Measurements from ENCODE around the gene ZNF839. TPM values are rescaled to one million over a fixed set of nuclear protein-coding genes. Genes with fewer than 3 reads are reported as not detected.

ZNF839 gene
- total and polyA plus RNA-seq, 2 experiments from 2014 or later = 7.9 to 10.0 TPM

- H3K9me2 ChIP-seq (ENCODE audit: insufficient read depth) = no peaks in the 10 kb centered on the region
- no peaks in the 10 kb centered on the region for H3K9me3 Mint-ChIP-seq
- H3K27me3 ChIP-seq (ENCODE audit: insufficient read depth) = no peaks in the 10 kb centered on the region
- no peaks in the 10 kb centered on the region for H3K79me2 ChIP-seq (replicated peaks; ENCODE audit: insufficient read depth)
- no peak overlapping the region for H3K4me2 ChIP-seq
- H3K27me3 Mint-ChIP-seq (ENCODE audit: insufficient read depth, low read depth, poor library complexity) = peaks cover 2% of the 10 kb centered on the region
- H3F3A ChIP-seq (replicated peaks; ENCODE audit: low read depth) = no peaks in the 10 kb centered on the region
- TF ChIP-seq JUNB (IDR thresholded peaks at IDR 0.05; ENCODE audit: unreplicated experiment) (no peak), ETS1 (IDR thresholded peaks at IDR 0.05) (no peak), STAT1 (IDR thresholded peaks at IDR 0.05; ENCODE audit: unreplicated experiment) (no peak), POLR2AphosphoS5 (IDR thresholded peaks at IDR 0.05; ENCODE audit: low read depth) (no peak), ZNF331 (CRISPR knock-in tag; IDR thresholded peaks at IDR 0.05; ENCODE audit: low read depth) (no peak), CTCF (conservative IDR thresholded peaks at IDR 0.05; ENCODE audit: low read depth in 2 of 2) (no peak), NANOG (IDR thresholded peaks at IDR 0.05; ENCODE audit: borderline replicate concordance) (no peak), EZH2phosphoT487 (IDR thresholded peaks at IDR 0.05; ENCODE audit: unreplicated experiment) (no peak), REST (IDR thresholded peaks at IDR 0.05; ENCODE audit: unreplicated experiment) (no peak), ZNF114 (CRISPR knock-in tag; IDR thresholded peaks at IDR 0.05) (no peak), ZNF462 (CRISPR knock-in tag; IDR thresholded peaks at IDR 0.05) (no peak), CREB1 (CRISPR knock-in tag; IDR thresholded peaks at IDR 0.05; ENCODE audit: low read depth) (no peak), EZH2 (IDR thresholded peaks at IDR 0.05; ENCODE audit: low read depth, unreplicated experiment) (no peak)
- ATAC-seq (no peak), DNase-seq (ENCODE audit: low spot score) (no peak)
- H3K4me1 ChIP-seq (ENCODE audit: insufficient read depth) = no peaks in the 10 kb centered on the region
- H3K27ac Mint-ChIP-seq = no peak overlapping the region
- no peak overlapping the region for H3K27ac ChIP-seq (ENCODE audit: low read depth)
- no peak overlapping the region for H3K4me3 ChIP-seq
- no peaks in the 10 kb centered on the region for H4K20me1 ChIP-seq (replicated peaks; ENCODE audit: insufficient read depth)
- no peak overlapping the region for H3K4me3 Mint-ChIP-seq
- peaks cover 47% of the 10 kb centered on the region for H3K36me3 Mint-ChIP-seq (ENCODE audit: low read depth)
- no peak overlapping the region for H2AFZ ChIP-seq
- H3K4me1 Mint-ChIP-seq = no peaks in the 10 kb centered on the region
- H3K36me3 ChIP-seq (ENCODE audit: insufficient read depth) = no peaks in the 10 kb centered on the region; the same call in 1 of the 2 replicates
These were observed 27.1 kb downstream of the ZNF839 start for GRCh38 chr14:102346645-102347044.

Measured in GM23338 (cell line).